ENCODE data around the gene CLDN2.

CLDN2 gene

DNA sequence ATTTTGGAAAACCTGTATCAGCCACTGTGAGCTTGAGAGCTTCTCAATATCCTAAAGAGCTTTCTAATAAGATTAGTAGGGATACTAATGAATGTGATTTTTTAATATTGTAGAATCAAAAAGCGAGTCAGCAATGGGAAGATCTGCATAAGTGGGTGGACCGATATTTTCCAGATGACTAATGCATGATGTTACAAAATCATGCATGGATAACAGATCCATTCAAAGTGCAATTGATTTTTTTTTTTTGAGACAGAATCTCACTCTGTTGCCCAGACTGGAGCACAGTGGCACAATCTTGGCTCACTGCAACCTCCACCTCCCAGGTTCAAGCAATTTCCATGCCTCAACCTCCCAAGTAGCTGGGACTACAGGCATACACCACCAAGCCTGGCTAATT lies 7.3 kb upstream of the CLDN2 start:
- no peak for TF ChIP-seq EZH2 (optimal IDR thresholded peaks at IDR 0.05; ENCODE audit: low read depth, low read length)
- no peak for TF ChIP-seq CTCF (IDR thresholded peaks at IDR 0.05; ENCODE audit: low read length)
- TF ChIP-seq EZH2phosphoT487 (IDR thresholded peaks at IDR 0.05; ENCODE audit: low read length) = no peak
- no peak overlapping the region for H3K9ac ChIP-seq (ENCODE audit: low read length)
- no peak overlapping the region for H3K4me3 ChIP-seq (ENCODE audit: low read length)
- no peaks in the 10 kb centered on the region for H3K79me2 ChIP-seq (ENCODE audit: low read length)
- no peaks in the 10 kb centered on the region for H3K27me3 ChIP-seq (replicated peaks; ENCODE audit: insufficient read depth, low read length)
- H3K9me2 ChIP-seq (replicated peaks; ENCODE audit: insufficient read depth, low read length) = no peaks in the 10 kb centered on the region
- H3K27ac ChIP-seq (ENCODE audit: low read length) = no peak overlapping the region
- H3K4me2 ChIP-seq (ENCODE audit: low read depth, low read length) = no peak overlapping the region
- H3K9me3 ChIP-seq (replicated peaks; ENCODE audit: insufficient read depth, low read length) = no peaks in the 10 kb centered on the region
- H4K20me1 ChIP-seq (ENCODE audit: insufficient read depth, low read length) = no peaks in the 10 kb centered on the region
- H2AFZ ChIP-seq (ENCODE audit: low read length) = no peak overlapping the region
- no peak for DNase-seq
- H3F3A ChIP-seq (ENCODE audit: insufficient read depth, low read length) = no peaks in the 10 kb centered on the region
- H3K36me3 ChIP-seq (replicated peaks; ENCODE audit: insufficient read depth, low read length) = no peaks in the 10 kb centered on the region
- no peaks in the 10 kb centered on the region for H3K4me1 ChIP-seq (ENCODE audit: low read length)

DNA sequence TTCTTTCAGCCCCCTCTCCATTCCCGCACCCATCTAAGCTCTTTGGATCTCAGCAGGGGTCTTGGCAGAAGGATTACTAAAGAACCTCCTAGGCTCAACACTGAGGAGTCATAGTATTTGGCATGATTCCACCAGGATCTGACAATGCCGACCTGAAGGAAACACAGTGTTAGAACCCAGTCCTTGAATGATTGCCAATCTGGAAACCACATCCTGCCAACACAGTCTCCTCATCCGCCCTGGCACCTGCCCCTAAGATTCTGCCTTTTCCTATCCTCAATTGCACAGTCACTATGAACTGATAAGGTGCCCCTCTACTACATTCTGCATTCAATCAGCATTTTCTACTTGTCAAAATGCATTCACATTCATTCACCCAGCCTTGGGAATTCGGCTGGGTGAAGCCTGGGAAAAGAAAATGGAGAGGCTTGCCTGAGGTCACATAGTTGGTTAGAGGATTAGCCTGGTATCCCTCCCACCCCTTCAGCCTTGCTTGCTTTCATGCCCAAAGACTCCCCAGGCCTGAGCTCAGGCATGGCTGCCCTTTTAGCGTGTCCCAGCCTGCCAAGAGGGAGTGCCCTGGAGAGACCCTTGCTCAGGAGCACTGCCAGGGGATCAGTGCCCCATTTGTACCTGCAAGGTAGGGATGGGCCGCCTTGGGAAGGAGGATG lies 2.2 kb upstream of the CLDN2 start:
- no peaks in the 10 kb centered on the region for H3K4me1 ChIP-seq (ENCODE audit: low read length)
- H3K4me3 ChIP-seq (ENCODE audit: low read length) = no peak overlapping the region
- H3K9me3 ChIP-seq (replicated peaks; ENCODE audit: insufficient read depth, low read length) = no peaks in the 10 kb centered on the region
- no peaks in the 10 kb centered on the region for H3K27me3 ChIP-seq (replicated peaks; ENCODE audit: insufficient read depth, low read length)
- H3K9ac ChIP-seq (ENCODE audit: low read length) = no peak overlapping the region
- no peaks in the 10 kb centered on the region for H3K9me2 ChIP-seq (replicated peaks; ENCODE audit: insufficient read depth, low read length)
- DNase-seq = no peak
- no peak overlapping the region for H2AFZ ChIP-seq (ENCODE audit: low read length)
- H3F3A ChIP-seq (ENCODE audit: insufficient read depth, low read length) = no peaks in the 10 kb centered on the region
- no peaks in the 10 kb centered on the region for H4K20me1 ChIP-seq (ENCODE audit: insufficient read depth, low read length)
- TF ChIP-seq CTCF (IDR thresholded peaks at IDR 0.05; ENCODE audit: low read length) (no peak), EZH2phosphoT487 (IDR thresholded peaks at IDR 0.05; ENCODE audit: low read length) (no peak), EZH2 (optimal IDR thresholded peaks at IDR 0.05; ENCODE audit: low read depth, low read length) (no peak)
- H3K27ac ChIP-seq (ENCODE audit: low read length) = no peak overlapping the region
- H3K4me2 ChIP-seq (ENCODE audit: low read depth, low read length) = no peak overlapping the region
- no peaks in the 10 kb centered on the region for H3K79me2 ChIP-seq (ENCODE audit: low read length)
- no peaks in the 10 kb centered on the region for H3K36me3 ChIP-seq (replicated peaks; ENCODE audit: insufficient read depth, low read length)

DNA sequence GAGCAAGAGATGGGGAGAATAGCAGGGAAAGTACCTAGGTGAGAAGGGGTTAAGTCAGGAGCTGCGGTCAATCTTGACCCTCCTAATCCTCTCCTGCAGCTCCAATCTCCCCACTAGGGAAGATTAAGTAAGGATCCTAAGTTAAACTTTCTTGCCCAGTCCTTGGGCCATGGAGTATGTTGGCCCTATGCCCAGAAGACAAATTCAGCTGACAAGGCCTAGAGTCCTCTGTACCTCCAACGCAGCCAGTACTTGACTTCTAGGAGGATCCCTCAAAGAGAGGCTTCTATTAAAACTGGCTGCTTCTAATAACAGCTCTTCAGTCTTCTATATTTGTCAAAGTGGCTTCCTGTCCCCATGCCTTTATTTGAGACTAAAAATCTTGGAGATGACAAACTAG lies 1.4 kb downstream of the CLDN2 start:
- no peak overlapping the region for H3K4me3 ChIP-seq (ENCODE audit: low read length)
- H3K9me2 ChIP-seq (replicated peaks; ENCODE audit: insufficient read depth, low read length) = no peaks in the 10 kb centered on the region
- no peaks in the 10 kb centered on the region for H3K9me3 ChIP-seq (replicated peaks; ENCODE audit: insufficient read depth, low read length)
- no peak overlapping the region for H3K27ac ChIP-seq (ENCODE audit: low read length)
- no peak overlapping the region for H3K9ac ChIP-seq (ENCODE audit: low read length)
- no peaks in the 10 kb centered on the region for H3K79me2 ChIP-seq (ENCODE audit: low read length)
- DNase-seq = no peak
- no peak overlapping the region for H2AFZ ChIP-seq (ENCODE audit: low read length)
- no peak overlapping the region for H3K4me2 ChIP-seq (ENCODE audit: low read depth, low read length)
- H3K36me3 ChIP-seq (replicated peaks; ENCODE audit: insufficient read depth, low read length) = no peaks in the 10 kb centered on the region
- H4K20me1 ChIP-seq (ENCODE audit: insufficient read depth, low read length) = no peaks in the 10 kb centered on the region
- TF ChIP-seq CTCF (IDR thresholded peaks at IDR 0.05; ENCODE audit: low read length) (no peak), EZH2phosphoT487 (IDR thresholded peaks at IDR 0.05; ENCODE audit: low read length) (no peak), EZH2 (optimal IDR thresholded peaks at IDR 0.05; ENCODE audit: low read depth, low read length) (no peak)
- H3K4me1 ChIP-seq (ENCODE audit: low read length) = no peaks in the 10 kb centered on the region
- H3K27me3 ChIP-seq (replicated peaks; ENCODE audit: insufficient read depth, low read length) = no peaks in the 10 kb centered on the region
- no peaks in the 10 kb centered on the region for H3F3A ChIP-seq (ENCODE audit: insufficient read depth, low read length)

All from MM.1S (cell line).